IMR-90 (cell line): ENCODE data around the gene NSF. TPM values are rescaled to one million over a fixed set of nuclear protein-coding genes. Genes with fewer than 3 reads are reported as not detected.

Source experiments
- ATAC-seq: fragments of 200-7000 bp; cut with Tn5 transposase; 2 replicates; pipeline ENCODE4 v1.9.1; 2020; ENCODE audit warnings: low read depth, mild to moderate bottlenecking, moderate library complexity
- BruUV-seq: library from RNA; stranded (reverse); fragments of 400-500 nt; replicated peaks from 2 replicates; lab custom pipeline; 2021; lab: Mats Ljungman, UMichigan
- CTCF ChIA-PET: fragments of 300-600 bp; formaldehyde crosslinking; extraction: SDS; loops from one replicate; lab custom pipeline; 2021; ENCODE audit warnings: antibody characterized with exemption; lab: Yijun Ruan, JAX
- POLR2A ChIA-PET: fragments of 300-600 bp; sonication (Branson Sonifier 250); formaldehyde crosslinking; loops from one replicate; lab custom pipeline; 2022; ENCODE audit warnings: antibody characterized with exemption; ENCODE audit not compliant: unreplicated experiment; lab: Charles Lee
- DNase-seq: peaks from one replicate; pipeline ENCODE4 v3.0.0; 2013
- H2AFZ ChIP-seq: replicated peaks from 2 replicates; pipeline ENCODE3; 2013; ENCODE audit warnings: low read length, mild to moderate bottlenecking; ENCODE audit not compliant: poor library complexity
- H2AK5ac ChIP-seq: 2 replicates; pipeline ENCODE4 v1.6.1; 2013; ENCODE audit warnings: low read depth, low read length, inconsistent platforms
- H2AK9ac ChIP-seq: replicated peaks from 2 replicates; pipeline ENCODE3; 2013; ENCODE audit warnings: mild to moderate bottlenecking, low read depth, low read length, moderate library complexity; ENCODE audit not compliant: poor library complexity
- H2BK120ac ChIP-seq: 2 replicates; pipeline ENCODE4 v1.6.1; 2013; ENCODE audit warnings: low read depth, low read length, inconsistent platforms
- H2BK15ac ChIP-seq: 3 replicates; pipeline ENCODE4 v1.6.1; 2013; ENCODE audit warnings: low read depth, low read length, inconsistent platforms
- H2BK20ac ChIP-seq: 2 replicates; pipeline ENCODE4 v1.6.1; 2013; ENCODE audit warnings: low read depth, mild to moderate bottlenecking, inconsistent platforms, low read length, moderate library complexity
- H2BK5ac ChIP-seq: 2 replicates; pipeline ENCODE4 v1.6.1; 2013; ENCODE audit warnings: mild to moderate bottlenecking, low read depth, low read length, inconsistent platforms; ENCODE audit not compliant: poor library complexity, severe bottlenecking
- H3K14ac ChIP-seq: replicated peaks from 2 replicates; pipeline ENCODE4 v1.6.1; 2013; ENCODE audit warnings: low read depth, low read length, inconsistent platforms
- H3K18ac ChIP-seq: 2 replicates; pipeline ENCODE4 v1.6.1; 2013; ENCODE audit warnings: low read depth, low read length, control low read depth
- H3K23ac ChIP-seq: 2 replicates; pipeline ENCODE4 v1.6.1; 2013; ENCODE audit warnings: low read depth, low read length, inconsistent platforms
- H3K27ac ChIP-seq: 2 replicates; pipeline ENCODE4 v1.5.1; 2013; ENCODE audit warnings: mild to moderate bottlenecking, control low read depth, low read length; ENCODE audit not compliant: insufficient read depth
- H3K27me3 ChIP-seq: 2 replicates; pipeline ENCODE4 v1.6.1; 2013; ENCODE audit warnings: low read length; ENCODE audit not compliant: control insufficient read depth, insufficient read depth
- H3K36me3 ChIP-seq: 2 replicates; pipeline ENCODE4 v1.6.1; 2013; ENCODE audit warnings: low read length, mixed read lengths; ENCODE audit not compliant: control insufficient read depth, insufficient read depth
- H3K4ac ChIP-seq: 2 replicates; pipeline ENCODE4 v1.6.1; 2013; ENCODE audit warnings: low read depth, low read length, inconsistent platforms
- H3K4me1 ChIP-seq: 2 replicates; pipeline ENCODE4 v1.6.1; 2013; ENCODE audit warnings: low read length, mixed read lengths; ENCODE audit not compliant: control insufficient read depth, insufficient read depth
- H3K4me2 ChIP-seq: 2 replicates; pipeline ENCODE4 v1.6.1; 2013; ENCODE audit warnings: low read depth, mild to moderate bottlenecking, control low read depth, low read length, moderate library complexity
- H3K4me3 ChIP-seq: 2 replicates; pipeline ENCODE4 v1.5.1; 2013; ENCODE audit warnings: low read depth, mild to moderate bottlenecking, control low read depth, low read length, moderate library complexity; ENCODE audit not compliant: insufficient read depth
- H3K56ac ChIP-seq: 2 replicates; pipeline ENCODE4 v1.6.1; 2013; ENCODE audit warnings: low read length, inconsistent platforms; ENCODE audit not compliant: insufficient read depth; ENCODE audit errors: extremely low read depth
- H3K79me1 ChIP-seq, 2 experiments: 2 replicates each; pipeline ENCODE4 v1.6.1; 2013; ENCODE audit warnings: low read length in 2 of 2, inconsistent platforms in 1 of 2, low read depth in 1 of 2
- H3K9ac ChIP-seq: 2 replicates; pipeline ENCODE4 v1.6.1; 2013; ENCODE audit warnings: low read depth, low read length, control low read depth
- H3K9me1 ChIP-seq: 2 replicates; pipeline ENCODE4 v1.6.1; 2013; ENCODE audit warnings: low read length, inconsistent platforms; ENCODE audit not compliant: insufficient read depth
- H3K9me3 ChIP-seq: 2 replicates; pipeline ENCODE4 v1.6.1; 2013; ENCODE audit warnings: low read length; ENCODE audit not compliant: control insufficient read depth, insufficient read depth
- H4K20me1 ChIP-seq: 2 replicates; pipeline ENCODE4 v1.6.1; 2013; ENCODE audit warnings: low read length, inconsistent platforms; ENCODE audit not compliant: insufficient read depth
- H4K5ac ChIP-seq: 2 replicates; pipeline ENCODE4 v1.6.1; 2013; ENCODE audit warnings: mild to moderate bottlenecking, low read depth, low read length, control low read depth
- H4K8ac ChIP-seq, 2 experiments: 2 replicates each; pipeline ENCODE4 v1.6.1; 2013; ENCODE audit warnings: low read depth in 2 of 2, low read length in 2 of 2, control low read depth in 1 of 2, inconsistent platforms in 1 of 2
- H4K91ac ChIP-seq: 2 replicates; pipeline ENCODE4 v1.6.1; 2013; ENCODE audit warnings: low read depth, low read length, inconsistent platforms; ENCODE audit not compliant: insufficient read depth
- CEBPB ChIP-seq: IDR thresholded peaks from 2 replicates; pipeline ENCODE4 v1.6.1; 2012; ENCODE audit warnings: low read depth, low read length, improper control_type of control experiment
- CHD1 ChIP-seq: IDR thresholded peaks from 2 replicates; pipeline ENCODE4 v1.6.1; 2012; ENCODE audit warnings: low read depth, low read length, improper control_type of control experiment
- MAFK ChIP-seq: IDR thresholded peaks from 2 replicates; pipeline ENCODE4 v1.6.1; 2012; ENCODE audit warnings: low read depth, low read length, improper control_type of control experiment
- MXI1 ChIP-seq: IDR thresholded peaks from 2 replicates; pipeline ENCODE4 v1.6.1; 2012; ENCODE audit warnings: low read depth, mild to moderate bottlenecking, low read length, moderate library complexity, borderline replicate concordance
- NFE2L2 ChIP-seq: fragments of 150-350 bp; IDR thresholded peaks from 2 replicates; pipeline ENCODE4 v1.6.1; 2016; ENCODE audit warnings: low read depth, mild to moderate bottlenecking, low read length
- SMC3 ChIP-seq: fragments of 150-350 bp; IDR thresholded peaks from 2 replicates; pipeline ENCODE4 v1.6.1; 2016; ENCODE audit warnings: low read depth, mild to moderate bottlenecking, antibody characterized with exemption, low read length, moderate library complexity
- USF2 ChIP-seq: fragments of 150-350 bp; IDR thresholded peaks from 2 replicates; pipeline ENCODE4 v1.6.1; 2017; ENCODE audit warnings: mild to moderate bottlenecking, antibody characterized with exemption, low read length, low read depth
- WGBS, 2 experiments: methylation state at CpG; one replicate each; pipeline versions ENCODE4 v1.1.5 to v1.1.7; 2013; ENCODE audit warnings: missing lambda C conversion rate in 2 of 2; ENCODE audit not compliant: insufficient read length in 1 of 2; ENCODE audit errors: extremely low coverage in 2 of 2; 5-methylcytosine and 5-hydroxymethylcytosine counted together
- dilution Hi-C: fragments of 300-500 bp; cut with HindIII; formaldehyde crosslinking; loops from one replicate; pipeline ENCODE4 v1.14.3; 2018; ENCODE audit warnings: low sequenced_read_pairs; ENCODE audit not compliant: unreplicated experiment
- in situ Hi-C: fragments of 300-500 bp; cut with MboI; formaldehyde crosslinking; loops from 3 replicates; pipeline ENCODE4 v1.14.3; 2019; ENCODE audit warnings: low sequenced_read_pairs, inconsistent platforms, mixed read lengths
- intact Hi-C: fragments of 100-400 bp; cut with micrococcal nuclease; formaldehyde crosslinking; loops from 2 replicates; pipeline ENCODE4 v1.10.0; 2022
- polyA plus RNA-seq, 3 experiments: library from polyadenylated mRNA; depleted of rRNA; stranded (reverse); fragments of >200 nt; gene quantifications; 2 replicates each; pipeline ENCODE4 v1.2.3, GENCODE V29; 2012; ENCODE audit warnings: low replicate concordance in 1 of 3
- total RNA-seq: library from RNA; depleted of rRNA; stranded (reverse); fragments of >200 nt; gene quantifications from 2 replicates; pipeline ENCODE4 v1.2.3, GENCODE V29; 2012
- TF ChIP-seq, protein P1 (sequence below): fragments of 150-350 bp; IDR thresholded peaks from 2 replicates; pipeline ENCODE4 v1.6.1; 2016; ENCODE audit warnings: low read depth, mild to moderate bottlenecking, low read length, moderate library complexity, borderline replicate concordance

Gene NSF
- total and polyA plus RNA-seq, 2 of the 4 experiments (the other 2 are of a cell fraction): 38.9 to 110 TPM

- CTCF ChIA-PET: interaction anchor here (0.5 to 1.5 kb wide), 2 partner anchors 14 to 43 kb away, joined by 3 to 4 read pairs; no protein-coding TSS in a partner anchor
- no peak for DNase-seq
Observed at GRCh38 chr17:46732160-46732559, 141.7 kb downstream of the NSF start.

More at GRCh38 chr17:46732160-46732559, 141.7 kb downstream of the NSF start:
- Histone ChIP-seq H4K91ac (no peak overlapping the region), H3K27ac (no peak overlapping the region), H4K5ac (no peak overlapping the region), H3K4me3 (no peak overlapping the region), H3K18ac (no peak overlapping the region), H2AK9ac (no peak overlapping the region), H3K23ac (no peak overlapping the region), H3K4me2 (no peak overlapping the region), H3K9me3 (no peaks in the 10 kb centered on the region), H3K14ac (no peak overlapping the region), H2BK5ac (no peak overlapping the region), H2BK15ac (no peak overlapping the region), H3K9ac (no peak overlapping the region), H3K56ac (no peak overlapping the region), H3K4ac (no peak overlapping the region), H3K9me1 (peaks cover 5% of the 10 kb centered on the region; the same call in 1 of the 2 replicates), H4K20me1 (no peaks in the 10 kb centered on the region), H3K4me1 (peaks cover 6% of the 10 kb centered on the region; the same call in 1 of the 2 replicates), H2BK120ac (no peak overlapping the region), H2AFZ (no peak overlapping the region), H4K8ac (no peak overlapping the region), H2BK20ac (no peak overlapping the region), H3K27me3 (no peaks in the 10 kb centered on the region), H3K79me1 (no peaks in the 10 kb centered on the region; a peak in 1 of 4 replicates), H2AK5ac (no peak overlapping the region), H3K36me3 (peaks cover 5% of the 10 kb centered on the region)
- no TSS peak for BruUV-seq
- no peak for TF ChIP-seq SMC3
- no peak for TF ChIP-seq CHD1
- no peak for TF ChIP-seq NFE2L2
- TF ChIP-seq MXI1: no peak
- no peak for TF ChIP-seq MAFK
- no peak for TF ChIP-seq USF2
- TF ChIP-seq CEBPB: no peak
- TF ChIP-seq, protein P1, sequence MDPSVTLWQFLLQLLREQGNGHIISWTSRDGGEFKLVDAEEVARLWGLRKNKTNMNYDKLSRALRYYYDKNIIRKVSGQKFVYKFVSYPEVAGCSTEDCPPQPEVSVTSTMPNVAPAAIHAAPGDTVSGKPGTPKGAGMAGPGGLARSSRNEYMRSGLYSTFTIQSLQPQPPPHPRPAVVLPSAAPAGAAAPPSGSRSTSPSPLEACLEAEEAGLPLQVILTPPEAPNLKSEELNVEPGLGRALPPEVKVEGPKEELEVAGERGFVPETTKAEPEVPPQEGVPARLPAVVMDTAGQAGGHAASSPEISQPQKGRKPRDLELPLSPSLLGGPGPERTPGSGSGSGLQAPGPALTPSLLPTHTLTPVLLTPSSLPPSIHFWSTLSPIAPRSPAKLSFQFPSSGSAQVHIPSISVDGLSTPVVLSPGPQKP: no peak
- WGBS, 2 experiments: no CpG with 5 or more reads among the region's 1 CpG
- ATAC-seq: no peak
- dilution Hi-C loops (no loop called here), intact Hi-C loops (no loop called here), in situ Hi-C loops (loop anchor here (25.0 kb wide), 1 partner anchor 1145 kb away; no protein-coding TSS in a partner anchor)
- POLR2A ChIA-PET: no interaction called here
